Heart right ventricle (tissue), 16 donors: Measurements from ENCODE around the gene SCN4A. TPM values are rescaled to one million over a fixed set of nuclear protein-coding genes. Genes with fewer than 3 reads are reported as not detected.
A peak's percentile ranks its signal among the peaks of the same experiment; 100 is the strongest.

ENCODE experiments used
- ATAC-seq, 8 donors: fragments of 200-7000 bp; cut with Tn5 transposase; one replicate each; pipeline ENCODE4 v1.9.1; 2020; ENCODE audit warnings: mild to moderate bottlenecking in 8 of 8, moderate library complexity in 8 of 8, moderate number of reproducible peaks in 1 of 8
- DNase-seq, 2 donors: peaks; one replicate each; pipeline ENCODE4 v3.0.0-alpha.2; 2020
- H3K27ac ChIP-seq, 10 donors: fragments of 200-600 bp; sonication (generic) in 2 of 10; one replicate each; pipeline versions ENCODE4 v1.5.0 to v1.8.0; 2020 to 2022; ENCODE audit warnings: mild to moderate bottlenecking in 3 of 10
- H3K27me3 ChIP-seq, 7 donors: fragments of 200-600 bp; one replicate each; pipeline ENCODE4 v1.8.0; 2021 to 2022; ENCODE audit warnings: mild to moderate bottlenecking in 2 of 7
- H3K36me3 ChIP-seq, 9 donors: fragments of 200-600 bp; sonication (generic) in 1 of 9; one replicate each; pipeline versions ENCODE4 v1.5.0 to v1.8.0; 2020 to 2022; ENCODE audit warnings: mild to moderate bottlenecking in 2 of 9
- H3K4me1 ChIP-seq, 9 donors: fragments of 200-600 bp; sonication (generic) in 1 of 9; one replicate each; pipeline versions ENCODE4 v1.5.0 to v1.8.0; 2020 to 2022; ENCODE audit warnings: mild to moderate bottlenecking in 4 of 9
- H3K4me3 ChIP-seq, 10 donors: fragments of 200-600 bp; sonication (generic) in 2 of 10; one replicate each; pipeline versions ENCODE4 v1.5.0 to v1.8.0; 2020 to 2022; ENCODE audit warnings: mild to moderate bottlenecking in 7 of 10, moderate library complexity in 2 of 10
- H3K9me3 ChIP-seq, 11 donors: fragments of 200-600 bp in 10 of 11; sonication (generic) in 2 of 11; one replicate each; pipeline versions ENCODE4 v1.5.0 to v1.8.0; 2013 to 2022; ENCODE audit warnings: mild to moderate bottlenecking in 2 of 11, control low read depth in 1 of 11, moderate library complexity in 1 of 11
- CTCF ChIP-seq, 9 donors: fragments of 200-600 bp; sonication (generic) in 2 of 9; IDR thresholded peaks; one replicate each; pipeline versions ENCODE4 v1.5.0 to v1.8.0; 2021 to 2022; ENCODE audit warnings: antibody characterized with exemption in 9 of 9, mild to moderate bottlenecking in 5 of 9, moderate library complexity in 1 of 9
- WGBS, 2 donors: extraction: QIAGEN DNeasy Blood & Tissue Kit; methylation state at CpG; one replicate each; pipeline ENCODE4 v1.1.7; 2013; ENCODE audit warnings: inconsistent platforms in 1 of 2; 5-methylcytosine and 5-hydroxymethylcytosine counted together
- intact Hi-C, 10 donors: fragments of 100-400 bp; cut with DNase I; formaldehyde crosslinking; loops; one replicate each; pipeline versions ENCODE4 v1.11.1 to v1.14.2; 2022
- polyA plus RNA-seq, 2 donors: library from polyadenylated mRNA; stranded (reverse); fragments of 200-250 nt; gene quantifications; one replicate each; pipeline ENCODE4 v1.2.3, GENCODE V29; 2013
- total RNA-seq, 10 donors: library from RNA; stranded (reverse); fragmentation: NEBNext Ultra II Directional in 3 of 10; extraction: Animal tissue kit (Norgen Biotek cat#: 25700) in 3 of 10; gene quantifications; one replicate each; pipeline versions ENCODE4 v1.2.1 to v1.2.4, GENCODE V29; 2021 to 2023
- donor health status: Arrhythmogenic right ventricular cardiomyopathy.
- donor health status: ischemic (EF 13 %, LVEDD 7.1; RV severe dilation, severe dysfunction).
- donor health status: healthy with polysubstance abuse.
- donor health status: DM: no; HTN: yes; CAD: no.
- donor health status: DM: no; HTN: no; CAD: no.
- donor health status: ischemic (EF 25% LVEDD 6.9; RV normal size, moderate dysfunction).
- donor health status: ischemic (EF 25% LVEDD 5.7; RV mildly dilated, moderate dysfunction).
- donor health status: healthy.
- donor health status: DM: yes; HTN: yes; CAD: no.
- donor health status: Ischemic cardiomyopathy.
- donor health status: ischemic (EF 35%, LVEDD 5.7; RV mildly dilated, moderate dysfunction).
- donor health status: nonischemic (EF 11% LVEDD 7.7; RV severe dilation, severe dysfunction).
- donor health status: DM: yes; HTN: yes; CAD: no.
- donor health status: PGD.
- donor health status: ischemic (EF 29% LVEDD 5.4; RV normal size, mild dysfunction).
- donor health status: nonischemic (EF 23%, LVEDD 6.1; RV moderate dilation, normal function).

SCN4A gene
- total and polyA plus RNA-seq, 12 donors = 0.19 to 2.9 (median 0.53) TPM

DNA sequence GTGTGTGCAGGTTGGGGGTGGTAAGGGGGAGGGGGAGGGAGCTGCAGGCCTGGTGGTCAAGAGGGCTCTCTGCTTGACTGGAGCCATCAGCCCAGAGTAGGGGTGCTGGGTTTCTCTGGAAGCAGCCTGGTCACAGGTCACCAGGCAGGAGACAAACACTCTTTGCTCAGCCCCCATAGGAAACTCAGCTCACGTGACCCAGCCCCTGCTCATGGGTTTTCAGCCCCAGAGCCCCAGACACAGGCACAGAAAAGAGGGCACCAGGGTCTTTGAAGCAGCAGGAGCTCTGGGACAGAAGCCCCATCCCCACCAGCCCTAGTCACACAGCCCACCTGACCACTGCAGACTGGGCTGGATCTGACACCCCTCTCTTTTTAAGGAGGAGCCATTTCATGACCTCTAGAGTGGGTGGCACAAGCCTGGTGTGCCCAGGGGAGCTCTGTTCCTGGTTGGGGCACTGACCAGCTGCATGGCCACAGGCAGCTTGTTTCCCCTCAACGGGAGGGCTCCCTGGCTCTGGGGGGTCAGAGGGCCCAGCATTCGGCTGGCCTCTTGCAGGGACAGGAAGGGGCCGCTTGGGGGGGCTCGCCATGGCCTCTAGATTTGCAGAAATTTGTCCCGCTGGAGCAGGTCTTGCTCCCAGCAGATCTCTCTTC lies 26.8 kb downstream of the SCN4A start:
- WGBS, 2 donors = 60 to 65% methylated on average over 6 of the region's 6 CpGs
- no peaks in the 10 kb centered on the region for H3K9me3 ChIP-seq
- no peaks in the 10 kb centered on the region for H3K36me3 ChIP-seq
- no peak for ATAC-seq
- intact Hi-C loops = loop anchor here in 3 of 10 donors (2.0 to 5.0 kb wide), 3 partner anchors 27 to 41 kb away; partner anchors contain the start of gene GH1 (in 1 of the 3)
- peaks cover 0 to 20% (median 2%) of the 10 kb centered on the region in 9 donors for H3K4me1 ChIP-seq
- DNase-seq = no peak
- no peak for TF ChIP-seq CTCF (IDR thresholded peaks at IDR 0.05)
- H3K4me3 ChIP-seq = no peak overlapping the region
- H3K27me3 ChIP-seq = peaks cover 0 to 7% (median 0%) of the 10 kb centered on the region in 7 donors
- no peak overlapping the region for H3K27ac ChIP-seq

- TF ChIP-seq CTCF (IDR thresholded peaks at IDR 0.05) = no peak
- ATAC-seq (no peak), DNase-seq (no peak)
- no peaks in the 10 kb centered on the region for H3K36me3 ChIP-seq
- no peak overlapping the region for H3K27ac ChIP-seq
- no peaks in the 10 kb centered on the region for H3K9me3 ChIP-seq
- intact Hi-C loops = loop anchor here in 3 of 10 donors (5.0 kb wide), 2 partner anchors 37 to 42 kb away; no protein-coding TSS in a partner anchor
- peaks cover 0 to 7% (median 0%) of the 10 kb centered on the region in 7 donors for H3K27me3 ChIP-seq
- H3K4me1 ChIP-seq = peaks cover 0 to 12% (median 0%) of the 10 kb centered on the region in 9 donors
- H3K4me3 ChIP-seq = no peak overlapping the region
- WGBS, 2 donors = 88 to 89% methylated on average over 24 of the region's 24 CpGs
Observed at GRCh38 chr17:63944736-63945499, 27.8 kb downstream of the SCN4A start.

DNA sequence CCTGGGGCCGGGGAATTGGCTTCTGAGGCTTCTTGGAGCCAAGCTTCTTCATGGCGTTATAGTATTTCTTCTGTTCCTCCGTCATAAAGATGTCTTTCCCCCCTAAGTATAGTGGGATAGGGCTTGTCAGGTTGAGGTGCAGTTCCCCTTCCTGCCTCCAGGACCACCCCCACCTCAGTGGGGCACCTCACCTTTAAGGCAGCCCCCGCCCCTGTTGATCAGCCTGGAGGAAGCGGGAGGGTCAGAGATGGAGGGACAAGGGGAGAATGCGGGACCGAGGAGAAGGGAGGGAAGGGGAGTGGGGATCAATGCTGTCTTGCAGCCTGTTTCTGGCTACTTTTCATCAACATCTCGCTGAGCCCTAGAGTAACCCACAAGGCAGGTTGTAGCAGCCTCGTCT lies 29.0 kb downstream of the SCN4A start:
- Histone ChIP-seq H3K9me3 (no peaks in the 10 kb centered on the region), H3K4me3 (no peak overlapping the region), H3K27me3 (peaks cover 0 to 7% (median 0%) of the 10 kb centered on the region in 7 donors), H3K36me3 (no peaks in the 10 kb centered on the region), H3K27ac (no peak overlapping the region), H3K4me1 (peaks cover 0 to 12% (median 2%) of the 10 kb centered on the region in 9 donors)
- no peak for ATAC-seq
- no peak for DNase-seq
- intact Hi-C loops = no loop called here
- peak in 1 of 9 donors; percentile 7 for TF ChIP-seq CTCF (IDR thresholded peaks at IDR 0.05)
- WGBS, 2 donors = 79 to 81% methylated on average over 9 of the region's 9 CpGs

GRCh38 chr17:63942309-63942985 lies 30.3 kb downstream of the SCN4A start:
- ATAC-seq (no peak), DNase-seq (no peak)
- no peaks in the 10 kb centered on the region for H3K36me3 ChIP-seq
- H3K27me3 ChIP-seq = no peaks in the 10 kb centered on the region
- WGBS, 2 donors = 94 to 96% methylated on average over 21 of the region's 21 CpGs
- no peaks in the 10 kb centered on the region for H3K9me3 ChIP-seq
- H3K4me3 ChIP-seq = no peak overlapping the region
- H3K27ac ChIP-seq = no peak overlapping the region
- H3K4me1 ChIP-seq = peaks cover 0 to 12% (median 5%) of the 10 kb centered on the region in 9 donors
- no peak for TF ChIP-seq CTCF (IDR thresholded peaks at IDR 0.05)
- intact Hi-C loops = no loop called here
